Retinal pigment epithelial cell (primary cell): Measurements from ENCODE around the gene MEI1.

ENCODE experiments used
- DNase-seq: peaks from one replicate; pipeline ENCODE4 v3.0.0-alpha.2; 2010; ENCODE audit warnings: low read depth
- H3K4me3 ChIP-seq: 2 replicates; pipeline ENCODE4 v1.5.1; 2011; ENCODE audit warnings: mild to moderate bottlenecking, low read length, control low read depth, moderate library complexity
- CTCF ChIP-seq: conservative IDR thresholded peaks from 2 replicates; pipeline ENCODE4 v1.5.1; 2011; ENCODE audit warnings: low read depth, low read length, control low read depth, inconsistent platforms

MEI1 gene

GRCh38 chr22:41766476-41766875 is 67.2 kb downstream of the MEI1 start:
- H3K4me3 ChIP-seq: no peak overlapping the region
- no peak for DNase-seq
- TF ChIP-seq CTCF: no peak

DNA sequence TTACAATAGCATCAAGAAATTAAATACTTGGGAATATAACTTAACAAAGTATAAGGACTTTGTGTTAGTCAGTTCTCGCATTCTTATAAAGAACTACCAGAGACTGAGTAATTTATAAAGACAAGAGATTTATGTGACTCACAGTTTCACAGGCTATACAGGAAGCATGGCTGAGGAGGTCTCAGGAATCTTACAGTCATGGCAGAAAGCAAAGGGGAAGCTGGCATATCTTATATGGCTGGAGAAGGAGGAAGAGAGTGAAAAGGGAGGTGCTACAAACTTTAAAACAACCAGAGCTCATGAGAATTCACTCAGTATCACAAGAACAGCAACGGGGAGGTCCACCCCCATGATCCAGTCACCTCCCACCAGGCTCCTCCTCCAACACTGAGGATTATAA is 69.1 kb downstream of the MEI1 start:
- no peak for TF ChIP-seq CTCF
- DNase-seq: peak; percentile 43
- no peak overlapping the region for H3K4me3 ChIP-seq

DNA sequence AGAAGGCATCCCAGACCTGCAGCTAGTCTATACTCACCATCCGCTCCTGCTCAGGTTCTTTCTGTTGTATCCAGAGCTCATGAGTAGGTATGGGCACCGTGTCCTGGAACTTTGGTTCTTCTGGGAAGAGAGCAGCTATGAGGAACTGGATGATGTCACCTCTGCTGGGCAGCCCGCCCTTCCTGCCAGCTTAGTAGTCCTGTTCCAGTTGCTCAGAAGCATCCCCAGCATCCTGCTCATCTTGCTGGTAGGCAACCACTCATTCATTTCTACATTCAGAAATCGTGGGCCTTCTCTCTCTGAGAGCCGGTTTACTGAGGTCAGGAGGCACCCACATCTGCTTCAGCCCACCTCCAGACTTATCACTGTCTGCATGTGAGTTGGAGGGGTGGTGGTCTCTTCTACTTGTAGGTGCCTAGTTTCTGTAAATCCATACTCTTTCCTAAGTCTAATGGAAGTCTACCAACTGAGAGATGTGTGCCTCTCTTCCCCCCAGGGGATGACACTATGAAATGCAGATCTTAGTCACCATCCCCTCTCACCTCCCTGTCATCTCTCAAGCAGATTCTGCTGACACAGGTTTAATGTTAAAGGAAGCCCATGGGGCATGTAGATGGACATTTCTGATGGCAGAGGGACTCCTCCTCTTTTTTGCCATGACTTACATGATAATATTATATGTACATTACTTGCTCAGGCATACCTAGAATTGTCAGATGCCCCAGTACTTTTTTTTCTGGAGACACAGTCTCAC is 71.6 kb downstream of the MEI1 start:
- no peak overlapping the region for H3K4me3 ChIP-seq
- no peak for DNase-seq
- TF ChIP-seq CTCF: no peak

GRCh38 chr22:41772198-41772597 is 72.9 kb downstream of the MEI1 start:
- no peak for TF ChIP-seq CTCF
- no peak for DNase-seq
- no peak overlapping the region for H3K4me3 ChIP-seq

DNA sequence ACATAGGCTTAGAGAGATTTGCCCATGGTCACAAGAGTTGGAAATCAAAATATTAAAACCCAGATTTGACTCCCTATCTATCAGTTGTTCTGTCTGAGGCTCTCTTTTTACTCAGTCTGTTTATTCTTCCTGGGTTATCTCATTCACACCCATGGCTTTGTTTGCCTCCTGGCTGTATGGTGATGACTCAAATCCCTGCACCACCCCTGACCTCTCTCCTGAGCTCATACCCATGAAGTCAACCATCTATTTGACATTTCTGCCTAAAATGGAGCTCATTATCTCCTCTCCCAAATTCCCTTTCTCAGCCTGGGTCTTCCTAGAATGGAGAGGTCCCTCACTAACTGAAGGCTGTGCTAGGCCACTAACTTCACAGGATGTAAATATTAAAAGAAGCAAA is 73.3 kb downstream of the MEI1 start:
- TF ChIP-seq CTCF: no peak
- H3K4me3 ChIP-seq: no peak overlapping the region
- no peak for DNase-seq

GRCh38 chr22:41775338-41775737 is 76.0 kb downstream of the MEI1 start:
- no peak for TF ChIP-seq CTCF

GRCh38 chr22:41775976-41776375 is 76.7 kb downstream of the MEI1 start:
- H3K4me3 ChIP-seq: no peak overlapping the region
- TF ChIP-seq CTCF: no peak
- peak; percentile 4 for DNase-seq

More at GRCh38 chr22:41775338-41775737, 76.0 kb downstream of the MEI1 start:
- no peak overlapping the region for H3K4me3 ChIP-seq
- DNase-seq: no peak
